Neural cell (in vitro differentiated cells): ENCODE measurements around the gene LBR.

ENCODE experiments used
- CTCF ChIP-seq: fragments of 450-650 bp; IDR thresholded peaks from 2 replicates; pipeline ENCODE4 v1.5.1; 2014; ENCODE audit warnings: antibody characterized with exemption, mild to moderate bottlenecking, moderate library complexity; ENCODE audit not compliant: poor library complexity, severe bottlenecking
- EZH2 ChIP-seq: fragments of 200-600, 300-800 bp; shearing (Covaris generic), sonication (generic); IDR thresholded peaks from 2 replicates; pipeline ENCODE4 v1.6.1; 2014; ENCODE audit warnings: antibody characterized with exemption, low read length, borderline replicate concordance, mild to moderate bottlenecking; ENCODE audit not compliant: insufficient read depth, poor library complexity, severe bottlenecking
- MXI1 ChIP-seq: fragments of 450-650 bp; conservative IDR thresholded peaks from 2 replicates; pipeline ENCODE4 v1.6.1; 2014; ENCODE audit warnings: antibody characterized with exemption, mild to moderate bottlenecking; ENCODE audit not compliant: poor library complexity, severe bottlenecking
- TAF1 ChIP-seq: IDR thresholded peaks from 2 replicates; pipeline ENCODE4 v1.6.1; 2012; ENCODE audit warnings: low read depth

GRCh38 chr1:225422031-225422605 is 5.7 kb downstream of the LBR start:
- TF ChIP-seq CTCF (no peak), EZH2 (no peak), MXI1 (no peak), TAF1 (no peak)
